ENCODE results near the gene TRNAU1AP.

The TRNAU1AP gene

DNA sequence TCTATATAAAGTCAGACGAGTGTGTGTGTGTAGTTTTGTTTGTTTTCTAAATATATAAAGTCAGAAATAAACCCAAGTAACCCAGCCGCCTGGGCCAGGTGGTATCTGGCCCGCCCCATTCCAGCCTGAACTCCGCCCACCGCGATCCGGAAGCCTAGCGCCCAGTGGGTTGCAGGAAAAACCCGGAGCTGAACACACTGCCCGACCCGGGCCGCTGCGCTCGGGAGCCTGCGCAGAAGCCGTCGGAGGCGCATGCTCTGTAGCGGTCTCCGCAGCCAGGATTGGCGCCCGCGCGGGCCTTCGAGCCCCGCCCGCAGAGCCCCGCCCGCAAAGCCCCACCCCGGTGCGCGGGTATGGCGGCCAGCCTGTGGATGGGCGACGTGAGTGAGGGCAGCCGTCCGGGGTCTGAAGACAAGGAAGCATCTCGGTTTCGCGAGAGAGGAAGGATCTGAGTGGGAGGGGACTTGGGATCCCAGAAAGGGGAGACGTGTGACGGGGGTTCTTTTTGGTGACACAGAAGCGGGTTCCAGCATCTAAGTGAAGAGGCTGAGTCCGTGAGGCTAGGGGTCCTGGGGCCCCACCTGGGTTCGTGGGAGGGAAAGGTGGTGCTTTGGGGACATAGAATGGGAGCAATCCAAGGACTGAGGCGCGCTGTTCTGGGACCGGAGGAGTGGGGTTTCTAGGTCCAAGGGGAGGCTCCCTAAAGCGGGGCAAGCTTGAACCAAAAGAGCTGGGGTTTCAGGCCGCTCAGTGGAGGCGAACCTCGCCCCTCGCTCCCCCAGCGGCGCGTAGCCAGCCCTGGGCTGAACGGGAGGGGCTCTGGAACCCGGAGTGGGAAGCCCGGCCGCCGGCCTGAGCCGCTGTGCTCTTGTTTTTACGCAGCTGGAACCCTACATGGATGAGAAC is at the start of gene TRNAU1AP:
Gene TRNAU1AP, plus strand, starts transcription at position 328 of the 906 bp plus-strand sequence. Its CDS starts 26 bp downstream, at position 354.
- TF ChIP-seq, protein P1, sequence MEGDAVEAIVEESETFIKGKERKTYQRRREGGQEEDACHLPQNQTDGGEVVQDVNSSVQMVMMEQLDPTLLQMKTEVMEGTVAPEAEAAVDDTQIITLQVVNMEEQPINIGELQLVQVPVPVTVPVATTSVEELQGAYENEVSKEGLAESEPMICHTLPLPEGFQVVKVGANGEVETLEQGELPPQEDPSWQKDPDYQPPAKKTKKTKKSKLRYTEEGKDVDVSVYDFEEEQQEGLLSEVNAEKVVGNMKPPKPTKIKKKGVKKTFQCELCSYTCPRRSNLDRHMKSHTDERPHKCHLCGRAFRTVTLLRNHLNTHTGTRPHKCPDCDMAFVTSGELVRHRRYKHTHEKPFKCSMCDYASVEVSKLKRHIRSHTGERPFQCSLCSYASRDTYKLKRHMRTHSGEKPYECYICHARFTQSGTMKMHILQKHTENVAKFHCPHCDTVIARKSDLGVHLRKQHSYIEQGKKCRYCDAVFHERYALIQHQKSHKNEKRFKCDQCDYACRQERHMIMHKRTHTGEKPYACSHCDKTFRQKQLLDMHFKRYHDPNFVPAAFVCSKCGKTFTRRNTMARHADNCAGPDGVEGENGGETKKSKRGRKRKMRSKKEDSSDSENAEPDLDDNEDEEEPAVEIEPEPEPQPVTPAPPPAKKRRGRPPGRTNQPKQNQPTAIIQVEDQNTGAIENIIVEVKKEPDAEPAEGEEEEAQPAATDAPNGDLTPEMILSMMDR (IDR thresholded peaks at IDR 0.05; ENCODE audit: extremely low read depth, insufficient read depth, missing control alignments) = no peak
- in situ Hi-C loops (cut with MboI; ENCODE audit: low pct_unique_long_range_greater_than_20kb, low sequenced_read_pairs, unreplicated experiment) = no loop called here
- DNase-seq (ENCODE audit: low spot score) = peak; percentile 98

DNA sequence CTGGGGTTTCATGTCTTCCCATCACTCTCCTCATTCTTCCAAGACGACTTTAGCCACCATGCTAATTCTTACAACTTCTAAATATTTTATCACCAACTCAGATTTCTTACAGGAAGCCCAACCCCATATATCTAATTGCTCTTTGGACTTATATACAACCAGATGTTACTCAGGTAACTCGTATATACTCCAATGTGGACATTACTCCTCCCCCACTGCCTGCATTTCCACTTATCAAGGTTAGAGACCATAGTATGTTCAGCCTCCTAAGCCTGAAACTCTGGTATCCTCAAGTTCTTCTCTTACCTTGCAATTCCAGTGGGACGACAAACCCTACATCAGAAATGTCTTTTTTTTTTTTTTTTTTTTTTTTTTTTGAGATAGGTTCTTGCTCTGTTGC is 49.8 kb upstream of the TRNAU1AP start:
- in situ Hi-C loops (cut with MboI; ENCODE audit: low pct_unique_long_range_greater_than_20kb, low sequenced_read_pairs, unreplicated experiment) = no loop called here
- TF ChIP-seq, protein P1 (IDR thresholded peaks at IDR 0.05; ENCODE audit: extremely low read depth, insufficient read depth, missing control alignments) = no peak
- no peak for DNase-seq (ENCODE audit: low spot score)

DNA sequence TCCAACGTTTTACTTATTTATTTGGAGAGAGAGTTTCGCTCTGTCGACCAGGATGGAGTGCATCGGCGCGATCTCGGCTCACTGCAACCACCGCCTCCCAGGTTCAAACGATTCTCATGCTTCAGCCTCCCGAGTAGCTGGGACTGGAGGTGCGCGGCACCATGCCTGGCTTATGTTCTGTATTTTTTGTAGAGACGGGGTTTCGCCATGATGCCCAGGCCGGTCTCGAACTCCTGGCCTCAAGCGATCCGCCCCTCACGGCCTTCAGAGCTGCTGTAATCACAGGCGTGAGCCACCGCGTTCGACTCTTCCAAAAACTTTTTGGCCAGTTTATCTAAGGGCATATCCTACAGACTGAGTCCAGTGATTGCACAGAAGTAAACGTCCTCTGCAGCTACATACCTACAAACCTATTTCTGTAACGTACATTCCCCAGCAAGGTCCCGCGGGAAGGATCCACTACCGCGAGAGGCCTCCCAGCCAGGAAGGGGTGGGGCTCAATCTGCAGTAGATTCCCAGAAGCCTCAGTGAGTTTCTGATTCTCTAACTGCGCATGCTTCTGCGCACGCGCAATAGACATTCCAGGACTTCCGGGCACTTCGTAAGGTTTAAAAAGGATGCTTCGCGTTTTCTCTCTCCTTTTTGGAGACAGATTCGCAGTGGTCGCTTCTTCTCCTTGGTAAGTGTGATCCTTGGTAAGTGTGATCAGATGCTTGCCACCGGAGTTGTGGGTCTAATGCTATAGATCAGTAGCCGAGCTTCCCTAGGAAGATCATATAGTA is 47.3 kb upstream of the TRNAU1AP start, which contains the start of gene RCC1:
Gene RCC1, plus strand, starts transcription at position 638 of the 782 bp plus-strand sequence. CDS start 23,824 bp downstream, outside the sequence.
- TF ChIP-seq, protein P1 (IDR thresholded peaks at IDR 0.05; ENCODE audit: extremely low read depth, insufficient read depth, missing control alignments) = no peak
- DNase-seq (ENCODE audit: low spot score) = peak; percentile 95
- in situ Hi-C loops (cut with MboI; ENCODE audit: low pct_unique_long_range_greater_than_20kb, low sequenced_read_pairs, unreplicated experiment) = no loop called here

DNA sequence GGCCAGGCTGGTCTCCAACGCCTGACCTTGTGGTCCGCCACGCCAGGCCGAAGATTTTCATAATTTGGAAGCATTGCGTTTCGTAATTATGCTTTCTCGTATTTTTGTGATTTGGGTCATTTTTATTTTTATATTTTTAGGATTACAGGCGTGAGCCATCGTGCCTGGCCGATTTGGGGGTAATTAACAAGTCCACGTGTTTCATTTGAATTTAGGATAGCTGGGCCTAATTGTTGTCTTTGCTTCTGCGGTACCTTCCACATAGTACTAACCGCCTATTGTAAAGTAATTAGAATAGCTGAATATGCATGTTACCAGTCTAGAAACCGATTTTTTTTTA is 46.0 kb upstream of the TRNAU1AP start:
- no peak for DNase-seq (ENCODE audit: low spot score)
- in situ Hi-C loops (cut with MboI; ENCODE audit: low pct_unique_long_range_greater_than_20kb, low sequenced_read_pairs, unreplicated experiment) = no loop called here
- TF ChIP-seq, protein P1 (IDR thresholded peaks at IDR 0.05; ENCODE audit: extremely low read depth, insufficient read depth, missing control alignments) = no peak

DNA sequence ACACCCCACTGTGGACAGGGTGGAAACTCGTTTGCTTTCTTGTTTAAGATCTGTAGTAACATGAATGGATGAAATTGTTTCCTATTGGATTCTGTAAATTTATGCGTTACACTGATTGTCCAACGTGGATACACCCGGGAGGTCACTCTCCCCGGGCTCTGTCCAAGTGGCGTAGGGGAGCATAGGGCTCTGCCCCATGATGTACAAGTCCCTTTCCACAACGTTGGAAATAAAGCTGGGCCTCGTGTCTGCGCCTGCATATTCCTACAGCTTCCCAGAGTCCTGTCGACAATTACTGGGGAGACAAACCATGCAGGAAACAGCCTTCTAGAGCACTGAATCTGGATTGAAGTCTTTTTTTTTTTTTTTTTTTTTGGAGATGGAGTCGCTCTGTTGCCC is 45.6 kb upstream of the TRNAU1AP start:
- in situ Hi-C loops (cut with MboI; ENCODE audit: low pct_unique_long_range_greater_than_20kb, low sequenced_read_pairs, unreplicated experiment) = no loop called here
- TF ChIP-seq, protein P1 (IDR thresholded peaks at IDR 0.05; ENCODE audit: extremely low read depth, insufficient read depth, missing control alignments) = no peak
- DNase-seq (ENCODE audit: low spot score) = no peak

DNA sequence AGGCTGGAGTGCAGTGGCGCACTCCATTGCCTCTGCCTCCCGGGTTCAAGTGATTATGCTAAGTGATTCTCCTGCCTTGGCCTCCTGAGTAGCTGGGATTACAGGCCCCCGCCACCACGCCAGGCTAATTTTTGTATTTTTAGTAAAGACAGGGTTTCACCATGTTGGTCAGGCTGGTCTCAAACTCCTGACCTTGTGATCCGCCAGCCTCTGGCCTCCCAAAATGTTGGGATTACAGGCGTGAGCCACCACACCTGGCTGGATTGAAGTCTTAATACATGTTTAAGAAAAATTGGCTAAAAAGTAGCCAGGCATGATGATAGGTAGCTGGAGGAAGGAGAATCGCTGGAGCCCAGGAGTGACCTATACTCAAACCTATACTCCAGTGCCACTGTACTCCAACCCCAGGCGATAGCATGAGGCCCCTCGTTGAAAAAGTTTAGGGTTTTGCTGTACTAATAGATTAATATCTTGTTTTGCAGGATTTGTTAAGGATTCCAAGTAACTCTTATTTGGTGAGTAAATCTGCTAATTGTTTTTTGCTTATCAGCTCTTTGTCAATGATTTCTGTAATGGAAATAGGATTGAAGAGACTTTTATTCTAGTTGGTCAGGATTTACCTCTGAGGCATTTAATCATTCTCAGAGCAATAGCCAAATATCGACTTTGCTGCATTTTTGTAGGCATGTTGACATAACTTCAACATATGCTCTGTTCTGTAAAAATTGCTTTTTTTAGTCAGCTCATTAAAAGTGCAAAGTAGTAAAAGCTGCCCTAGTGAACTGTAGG is 45.0 kb upstream of the TRNAU1AP start:
- in situ Hi-C loops (cut with MboI; ENCODE audit: low pct_unique_long_range_greater_than_20kb, low sequenced_read_pairs, unreplicated experiment) = no loop called here

More for the DNA sequence above, 45.0 kb upstream of the TRNAU1AP start:
- TF ChIP-seq, protein P1 (IDR thresholded peaks at IDR 0.05; ENCODE audit: extremely low read depth, insufficient read depth, missing control alignments) = no peak
- no peak for DNase-seq (ENCODE audit: low spot score)
